Stomach (tissue), 4 donors: ENCODE data around the gene HAUS5.

Experiments used
- POLR2A ChIP-seq, 4 donors: fragments of 450-650 bp; IDR thresholded peaks; one replicate each; pipeline ENCODE4 v1.6.1; 2016; ENCODE audit warnings: antibody characterized with exemption in 4 of 4, control low read depth in 2 of 4, mild to moderate bottlenecking in 1 of 4, moderate library complexity in 1 of 4
- POLR2AphosphoS5 ChIP-seq, 3 donors: sonication (generic); formaldehyde crosslinking; IDR thresholded peaks; one replicate each; pipeline ENCODE4 v1.6.1; 2016; ENCODE audit warnings: antibody characterized with exemption in 3 of 3
- TF ChIP-seq, protein P1 (sequence below), 7 experiments: fragments of 450-650 bp in 4 of 7; fragments of 200-600 bp in 3 of 7; sonication (generic) in 3 of 7; IDR thresholded peaks; one replicate each; pipeline ENCODE4 v1.5.1; 2016 to 2019; ENCODE audit warnings: antibody characterized with exemption in 7 of 7, control low read depth in 2 of 7, mild to moderate bottlenecking in 1 of 7

DNA sequence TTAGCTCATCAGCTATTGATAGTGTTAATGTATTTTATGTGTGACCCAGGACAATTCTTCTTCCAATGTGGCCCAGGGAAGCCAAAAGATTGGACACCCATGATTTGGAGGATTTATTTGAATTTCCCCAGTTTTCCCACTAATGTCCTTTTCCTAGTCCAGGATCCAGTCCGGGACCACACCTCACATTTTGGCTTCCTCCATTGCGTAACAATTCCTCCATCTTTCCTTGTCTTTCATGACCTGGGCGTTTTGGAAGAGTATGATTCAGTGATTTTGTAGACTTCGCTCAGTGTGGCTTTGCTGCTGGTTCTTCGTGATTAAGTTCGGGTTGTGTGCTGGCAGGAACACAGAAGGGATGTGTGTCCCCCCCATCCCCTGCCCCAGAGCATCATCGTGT is 45.8 kb upstream of the HAUS5 start:
- TF ChIP-seq POLR2A (IDR thresholded peaks at IDR 0.05): no peak
- TF ChIP-seq, protein P1, sequence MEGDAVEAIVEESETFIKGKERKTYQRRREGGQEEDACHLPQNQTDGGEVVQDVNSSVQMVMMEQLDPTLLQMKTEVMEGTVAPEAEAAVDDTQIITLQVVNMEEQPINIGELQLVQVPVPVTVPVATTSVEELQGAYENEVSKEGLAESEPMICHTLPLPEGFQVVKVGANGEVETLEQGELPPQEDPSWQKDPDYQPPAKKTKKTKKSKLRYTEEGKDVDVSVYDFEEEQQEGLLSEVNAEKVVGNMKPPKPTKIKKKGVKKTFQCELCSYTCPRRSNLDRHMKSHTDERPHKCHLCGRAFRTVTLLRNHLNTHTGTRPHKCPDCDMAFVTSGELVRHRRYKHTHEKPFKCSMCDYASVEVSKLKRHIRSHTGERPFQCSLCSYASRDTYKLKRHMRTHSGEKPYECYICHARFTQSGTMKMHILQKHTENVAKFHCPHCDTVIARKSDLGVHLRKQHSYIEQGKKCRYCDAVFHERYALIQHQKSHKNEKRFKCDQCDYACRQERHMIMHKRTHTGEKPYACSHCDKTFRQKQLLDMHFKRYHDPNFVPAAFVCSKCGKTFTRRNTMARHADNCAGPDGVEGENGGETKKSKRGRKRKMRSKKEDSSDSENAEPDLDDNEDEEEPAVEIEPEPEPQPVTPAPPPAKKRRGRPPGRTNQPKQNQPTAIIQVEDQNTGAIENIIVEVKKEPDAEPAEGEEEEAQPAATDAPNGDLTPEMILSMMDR (IDR thresholded peaks at IDR 0.05): no peak
- TF ChIP-seq POLR2AphosphoS5 (IDR thresholded peaks at IDR 0.05): no peak
